Measurements from ENCODE around the gene CTNNBIP1.
"Not testable (repeated sequence)": the region's sequence is repeated elsewhere in the genome, so short reads cannot be mapped to it uniquely, and the experiment has no call there.

CTNNBIP1 gene

GRCh38 chr1:9805006-9805508 lies 105.0 kb downstream of the CTNNBIP1 start:
- DNase-seq (ENCODE audit: low read depth), result no peak

GRCh38 chr1:9803003-9803918 lies 106.8 kb downstream of the CTNNBIP1 start:
- DNase-seq (ENCODE audit: low read depth), result not testable (repeated sequence)

GRCh38 chr1:9801909-9802308 lies 108.2 kb downstream of the CTNNBIP1 start:
- DNase-seq (ENCODE audit: low read depth), result no peak

All from activated gamma-delta T cell treated with anti-CD3 and anti-CD28 coated beads, Interleukin-2, amount 50 U/mL, for 16 hours (primary cell).